ENCODE measurements around the gene TBC1D16.
"Not testable (repeated sequence)": the region's sequence is repeated elsewhere in the genome, so short reads cannot be mapped to it uniquely, and the experiment has no call there.

TBC1D16 gene

GRCh38 chr17:79902146-79902791 is 133.4 kb downstream of the TBC1D16 start:
- in situ Hi-C loops (cut with MboI; ENCODE audit: low sequenced_read_pairs), result no loop called here

- in situ Hi-C loops (cut with MboI; ENCODE audit: low sequenced_read_pairs), result no loop called here
Observed at GRCh38 chr17:79901131-79901530, 134.5 kb downstream of the TBC1D16 start.

- in situ Hi-C loops (cut with MboI; ENCODE audit: low sequenced_read_pairs), result no loop called here
Observed at GRCh38 chr17:79899584-79899983, 136.1 kb downstream of the TBC1D16 start.

- in situ Hi-C loops (cut with MboI; ENCODE audit: low sequenced_read_pairs), result no loop called here
Observed at GRCh38 chr17:79897243-79898063, 138.2 kb downstream of the TBC1D16 start.

- in situ Hi-C loops (cut with MboI; ENCODE audit: low sequenced_read_pairs), result not testable (repeated sequence)
Observed at GRCh38 chr17:79893457-79893856, 142.2 kb downstream of the TBC1D16 start.

- in situ Hi-C loops (cut with MboI; ENCODE audit: low sequenced_read_pairs), result no loop called here
Observed at GRCh38 chr17:79892457-79893241, 143.0 kb downstream of the TBC1D16 start.

GRCh38 chr17:79891113-79891730 is 144.4 kb downstream of the TBC1D16 start:
- in situ Hi-C loops (cut with MboI; ENCODE audit: low sequenced_read_pairs), result no loop called here

GRCh38 chr17:79890706-79891105 is 145.0 kb downstream of the TBC1D16 start:
- in situ Hi-C loops (cut with MboI; ENCODE audit: low sequenced_read_pairs), result no loop called here

GRCh38 chr17:79888811-79889634 is 146.6 kb downstream of the TBC1D16 start:
- in situ Hi-C loops (cut with MboI; ENCODE audit: low sequenced_read_pairs), result no loop called here

GRCh38 chr17:79888009-79888540 is 147.6 kb downstream of the TBC1D16 start:
- in situ Hi-C loops (cut with MboI; ENCODE audit: low sequenced_read_pairs), result no loop called here

GRCh38 chr17:79887451-79887991 is 148.2 kb downstream of the TBC1D16 start:
- in situ Hi-C loops (cut with MboI; ENCODE audit: low sequenced_read_pairs), result no loop called here

- in situ Hi-C loops (cut with MboI; ENCODE audit: low sequenced_read_pairs), result no loop called here
Observed at GRCh38 chr17:79883202-79883601, 152.5 kb downstream of the TBC1D16 start.
